ENCODE measurements around the gene PDZD8.
A peak's percentile ranks its signal among the peaks of the same experiment; 100 is the strongest.

The PDZD8 gene

DNA sequence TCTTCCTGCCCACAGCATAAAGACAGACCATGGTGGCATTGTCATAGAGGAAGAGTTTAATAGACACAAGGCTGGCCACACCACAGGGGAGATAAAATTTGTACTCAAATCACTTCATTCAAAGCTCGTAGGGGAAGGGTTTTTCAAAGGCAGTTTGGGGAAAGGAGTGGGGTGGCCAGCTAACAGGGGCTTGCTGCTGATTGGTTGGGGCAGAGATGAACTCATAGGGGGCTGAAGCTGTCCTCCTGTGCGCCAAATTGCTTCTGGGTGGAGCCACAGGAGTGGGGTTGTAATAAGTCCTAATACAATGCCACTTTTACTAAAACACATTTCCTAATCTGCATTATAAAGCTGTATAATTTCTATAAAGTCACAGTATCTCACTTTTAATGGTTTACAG, 22.5 kb downstream of the PDZD8 start:
- DNase-seq (ENCODE audit: insufficient read length, low spot score) (no peak), FAIRE-seq (no peak)

DNA sequence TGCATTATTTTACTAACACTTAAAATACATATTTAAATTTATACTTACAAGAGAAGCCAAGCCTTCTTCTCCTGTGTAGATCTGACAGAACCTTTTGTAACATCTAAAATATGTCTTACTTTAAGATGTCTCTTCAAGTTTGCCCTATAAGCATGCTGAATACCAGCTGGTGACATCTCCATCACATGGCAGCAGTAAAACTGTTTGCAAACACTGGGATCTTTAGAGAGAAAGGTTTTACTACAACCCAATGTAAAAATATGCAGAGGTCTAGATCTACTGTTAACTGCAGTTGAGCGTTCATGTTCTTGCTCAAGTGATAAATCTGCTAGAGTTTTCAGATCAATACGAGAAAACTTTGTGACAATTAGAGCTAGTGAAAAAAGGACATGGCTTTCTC, 23.2 kb downstream of the PDZD8 start:
- FAIRE-seq (no peak), DNase-seq (ENCODE audit: insufficient read length, low spot score) (no peak)

DNA sequence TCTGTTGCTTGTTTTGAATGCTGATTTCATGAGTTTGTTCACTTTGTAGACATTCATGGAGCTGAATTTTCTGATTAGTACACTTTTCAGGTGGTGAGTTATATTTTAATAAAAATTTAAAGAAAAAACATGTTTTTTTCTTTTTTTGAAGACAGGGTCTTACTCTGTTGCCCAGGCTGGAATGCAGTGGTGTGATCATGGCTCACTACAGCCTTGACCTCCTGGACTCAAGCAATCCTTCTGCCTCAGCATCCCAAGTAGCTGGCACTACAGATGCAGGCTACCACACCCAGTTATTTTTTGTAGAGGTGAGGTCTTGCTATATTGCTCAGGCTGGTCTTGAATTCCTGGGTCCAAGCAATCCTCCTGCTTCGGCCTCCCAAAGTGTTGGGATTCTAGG, 23.7 kb downstream of the PDZD8 start:
- FAIRE-seq, result no peak

DNA sequence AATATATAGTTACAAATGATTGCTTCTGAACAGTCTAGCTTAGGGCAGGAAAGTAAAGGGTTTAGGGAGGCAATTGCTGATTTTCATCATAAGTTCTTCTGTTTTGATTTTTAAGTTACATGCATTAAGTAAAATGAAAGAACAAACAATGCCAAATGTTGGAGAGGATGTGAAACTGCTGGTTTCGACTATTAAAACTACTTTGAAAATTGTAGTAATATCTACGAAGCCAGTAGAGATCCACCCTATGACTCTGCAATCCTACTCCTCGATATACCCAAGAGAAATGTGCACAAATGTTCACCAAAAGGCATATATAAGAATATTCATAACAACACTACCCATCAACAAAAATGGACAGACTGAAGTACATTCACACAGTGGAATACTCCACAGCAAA, 24.3 kb downstream of the PDZD8 start:
- DNase-seq (ENCODE audit: insufficient read length, low spot score) (no peak), FAIRE-seq (peak; percentile 84)

More for the DNA sequence above, 23.7 kb downstream of the PDZD8 start:
- no peak for DNase-seq (ENCODE audit: insufficient read length, low spot score)

DNA sequence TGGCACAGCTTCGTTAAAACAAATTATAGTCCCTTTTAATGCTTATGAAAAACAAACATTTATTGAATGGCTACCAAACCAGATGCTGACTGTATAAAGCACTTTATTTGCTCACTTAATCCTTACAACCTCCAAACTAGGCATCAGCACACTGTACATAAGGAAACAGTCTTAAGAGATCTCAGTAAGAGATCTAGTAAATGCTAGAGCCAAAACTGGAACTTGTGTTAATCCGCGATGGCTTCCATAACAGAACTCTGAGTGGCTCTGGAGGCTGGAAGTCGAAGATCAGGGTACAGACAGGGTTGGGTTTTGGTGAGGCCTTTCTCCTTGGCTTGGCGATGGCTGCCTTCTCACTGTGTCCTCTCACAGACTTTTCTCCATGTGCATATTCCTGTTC, 27.0 kb downstream of the PDZD8 start:
- DNase-seq (ENCODE audit: insufficient read length, low spot score), result no peak
- peak; percentile 33 for FAIRE-seq

DNA sequence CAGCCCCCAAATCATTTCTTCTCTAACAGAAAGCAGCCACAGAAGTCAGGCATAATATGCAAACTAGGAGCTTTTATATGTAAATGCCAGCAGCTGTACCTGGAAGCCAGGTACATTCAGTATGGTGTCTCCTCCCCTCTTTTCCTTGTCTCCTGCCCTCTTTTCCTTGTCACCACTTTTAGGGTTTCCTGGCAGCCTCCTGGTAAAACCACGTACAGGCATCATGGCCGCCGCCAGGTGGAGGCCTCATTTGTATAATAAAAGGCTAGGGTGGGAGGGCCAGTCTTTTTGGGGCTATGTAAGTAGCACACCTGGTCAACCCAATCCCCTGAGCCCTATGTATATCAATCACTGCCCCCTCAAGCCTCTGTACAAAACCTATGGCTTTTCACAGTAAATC, 28.7 kb downstream of the PDZD8 start:
- DNase-seq (ENCODE audit: insufficient read length, low spot score), result no peak
- no peak for FAIRE-seq

DNA sequence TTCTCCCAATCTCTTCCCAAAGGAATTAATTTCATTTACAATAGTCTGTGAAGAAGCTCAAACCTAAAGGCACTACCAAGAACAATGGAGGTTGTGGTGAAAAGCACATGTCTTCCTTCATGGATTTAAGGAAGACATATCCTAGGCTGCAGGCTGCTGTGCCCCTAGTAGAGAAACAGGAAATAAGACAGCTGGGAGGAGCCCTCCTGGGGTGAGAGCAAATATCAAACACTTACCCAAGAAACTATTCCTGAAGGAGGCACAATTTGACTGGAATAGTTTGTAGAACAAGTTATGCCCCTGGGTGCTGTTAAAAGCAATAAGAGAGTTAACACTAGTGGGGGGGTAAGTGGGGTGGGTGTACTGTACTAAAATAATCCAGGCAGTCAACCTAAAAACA, 30.1 kb downstream of the PDZD8 start:
- no peak for DNase-seq (ENCODE audit: insufficient read length, low spot score)
- no peak for FAIRE-seq

DNA sequence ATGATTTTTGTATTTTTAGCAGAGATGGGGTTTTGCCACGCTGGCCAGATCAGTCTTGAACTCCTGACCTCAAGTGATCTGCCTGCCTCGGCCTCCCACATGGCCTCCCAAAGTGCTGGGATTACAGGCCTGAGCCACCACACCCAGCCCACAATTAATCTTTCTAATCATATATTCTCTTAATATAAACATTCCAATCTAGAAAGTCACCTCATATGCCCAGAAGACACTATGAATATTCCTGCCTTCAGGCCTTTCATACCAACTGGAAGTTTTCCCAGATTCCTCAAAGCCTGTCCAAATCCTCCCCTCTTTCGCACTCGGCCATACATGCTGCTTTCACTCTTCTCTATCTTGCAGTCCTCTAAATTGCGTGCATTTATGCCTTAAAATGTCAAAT, 32.6 kb downstream of the PDZD8 start:
- DNase-seq (ENCODE audit: insufficient read length, low spot score), result no peak
- FAIRE-seq, result no peak

DNA sequence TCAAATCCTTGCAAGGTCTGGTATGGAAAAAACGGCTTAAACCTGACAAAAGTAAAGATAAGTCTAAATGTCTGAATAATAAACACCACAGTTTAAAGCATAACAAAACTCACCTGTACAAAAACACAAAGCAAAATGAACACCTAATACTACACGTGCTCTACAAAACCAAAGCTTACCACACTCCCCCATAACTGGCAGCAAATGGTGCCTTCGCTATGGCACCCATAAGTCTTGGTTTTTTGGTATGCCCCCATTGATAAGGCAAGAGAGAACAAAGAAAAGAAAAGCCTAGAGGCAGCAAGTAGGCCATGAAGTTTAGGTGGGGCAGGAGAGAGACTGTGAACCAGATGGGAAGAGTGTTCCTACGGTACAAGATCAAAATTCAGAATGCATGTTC, 34.2 kb downstream of the PDZD8 start:
- no peak for DNase-seq (ENCODE audit: insufficient read length, low spot score)
- FAIRE-seq, result no peak

DNA sequence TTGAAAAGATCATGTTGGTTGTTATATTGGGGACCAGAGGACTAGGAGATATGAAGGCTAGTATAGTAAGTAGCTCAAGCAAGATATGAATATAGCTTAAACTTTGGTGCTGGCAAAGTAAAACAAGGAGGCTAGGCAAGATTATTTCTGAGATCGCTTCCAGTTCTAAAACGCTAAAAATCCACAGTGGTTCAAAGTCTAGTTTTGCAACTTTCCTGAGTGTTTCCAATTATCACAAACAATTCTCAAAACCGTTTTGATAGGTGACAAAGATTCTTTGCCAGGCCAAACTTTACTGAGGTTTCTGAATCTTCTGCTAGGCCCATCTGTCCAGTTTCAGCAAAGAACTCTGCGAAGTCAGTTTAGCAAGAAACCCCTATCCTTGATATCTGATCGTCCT, 35.3 kb downstream of the PDZD8 start:
- DNase-seq (ENCODE audit: insufficient read length, low spot score) (no peak), FAIRE-seq (no peak)

DNA sequence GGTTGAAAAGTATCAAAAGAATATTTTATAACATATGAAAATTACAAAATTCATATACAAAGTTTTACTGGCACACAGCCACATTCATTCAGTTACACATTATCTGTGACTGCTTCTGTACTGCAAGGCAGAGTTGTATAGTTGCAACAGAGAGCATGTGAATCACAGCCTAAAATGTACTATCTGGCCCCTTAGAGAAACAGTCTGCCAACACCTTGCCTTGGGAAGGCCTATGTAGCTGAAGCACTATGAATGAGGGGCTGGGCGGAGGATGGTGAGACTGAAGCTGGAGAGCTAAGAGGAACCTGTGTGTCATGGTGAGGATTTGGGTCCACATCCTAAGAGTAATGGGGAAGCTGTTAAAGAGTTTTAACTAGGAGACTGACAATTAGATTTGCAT, 35.7 kb downstream of the PDZD8 start:
- no peak for DNase-seq (ENCODE audit: insufficient read length, low spot score)

DNA sequence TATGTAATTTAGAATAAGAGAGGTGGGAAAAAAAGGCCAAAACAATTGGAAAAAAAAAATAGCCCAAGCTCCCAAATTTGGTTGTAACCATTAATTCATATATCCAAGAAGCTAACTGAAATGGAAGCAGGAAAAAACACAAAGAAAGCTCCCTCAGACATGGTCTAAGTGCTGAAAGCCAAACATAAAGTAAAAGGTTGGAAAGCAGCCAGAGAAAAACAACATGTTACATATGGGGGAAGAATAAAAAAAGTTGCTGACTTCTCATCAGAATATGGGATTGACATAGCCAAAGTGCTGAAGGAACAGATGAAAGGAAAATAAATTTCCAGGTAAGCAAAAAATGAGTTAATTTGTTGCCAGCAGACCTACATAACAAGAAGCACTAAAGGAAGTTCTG, 40.3 kb downstream of the PDZD8 start:
- FAIRE-seq, result no peak

More for the DNA sequence above, 35.7 kb downstream of the PDZD8 start:
- FAIRE-seq, result no peak

DNA sequence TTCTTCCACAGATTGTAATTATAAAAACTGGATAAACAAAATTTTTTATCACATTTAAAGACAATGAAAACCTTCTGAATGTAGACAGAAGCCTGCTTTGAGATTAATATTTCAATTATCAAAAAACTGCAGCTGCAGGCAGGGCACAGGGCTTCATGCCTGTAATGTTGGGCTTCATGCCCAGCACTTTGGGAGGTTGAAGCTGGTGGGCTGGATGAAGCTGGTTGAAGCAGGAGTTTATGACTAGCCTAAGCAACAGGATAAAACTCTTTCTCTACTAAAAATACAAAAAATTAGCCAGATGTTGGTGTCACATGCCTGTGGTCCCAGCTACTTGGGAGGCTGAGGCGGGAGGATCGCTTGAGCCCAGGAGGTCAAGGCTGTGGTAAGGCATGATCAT, 41.2 kb downstream of the PDZD8 start:
- FAIRE-seq (no peak), DNase-seq (ENCODE audit: insufficient read length, low spot score) (no peak)

More for the DNA sequence above, 40.3 kb downstream of the PDZD8 start:
- no peak for DNase-seq (ENCODE audit: insufficient read length, low spot score)

DNA sequence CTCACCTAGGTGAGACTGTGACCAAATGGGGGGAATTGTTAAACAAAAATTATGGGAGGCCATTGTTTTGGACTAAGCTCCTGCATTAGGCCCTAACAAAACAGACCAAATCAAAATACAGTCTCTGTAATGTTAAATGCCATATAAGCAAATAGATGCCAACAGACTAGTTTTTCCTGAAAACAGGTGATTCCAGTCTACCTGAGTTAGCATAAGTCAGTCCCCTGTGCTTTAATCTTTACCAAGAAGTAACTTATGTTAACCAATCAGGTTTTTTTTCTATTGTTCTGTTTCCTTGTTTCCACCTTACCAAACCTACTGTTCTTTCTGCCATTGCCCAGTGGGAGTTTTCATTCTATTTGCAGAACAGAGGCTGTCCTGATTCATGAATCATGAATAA, 48.0 kb downstream of the PDZD8 start:
- no peak for FAIRE-seq
- DNase-seq (ENCODE audit: insufficient read length, low spot score), result no peak

DNA sequence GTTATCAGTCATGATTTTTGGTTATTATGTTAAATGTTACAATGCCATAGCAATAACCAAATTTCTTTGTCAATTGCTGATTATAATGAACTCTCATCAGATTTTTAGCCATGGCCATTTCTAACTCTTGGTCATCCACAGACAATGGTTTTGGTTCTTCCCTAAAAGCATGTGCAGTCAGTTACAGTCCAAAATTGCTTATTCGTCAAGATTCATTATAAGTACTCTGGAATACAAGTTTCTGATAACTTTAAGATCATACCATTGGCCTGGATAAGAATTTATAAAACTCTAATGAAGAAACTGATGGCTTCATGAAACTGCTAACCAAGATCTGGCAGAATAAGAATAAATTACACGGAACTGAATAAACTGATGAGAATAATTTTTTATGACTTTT, 50.9 kb downstream of the PDZD8 start:
- FAIRE-seq (no peak), DNase-seq (ENCODE audit: insufficient read length, low spot score) (no peak)

DNA sequence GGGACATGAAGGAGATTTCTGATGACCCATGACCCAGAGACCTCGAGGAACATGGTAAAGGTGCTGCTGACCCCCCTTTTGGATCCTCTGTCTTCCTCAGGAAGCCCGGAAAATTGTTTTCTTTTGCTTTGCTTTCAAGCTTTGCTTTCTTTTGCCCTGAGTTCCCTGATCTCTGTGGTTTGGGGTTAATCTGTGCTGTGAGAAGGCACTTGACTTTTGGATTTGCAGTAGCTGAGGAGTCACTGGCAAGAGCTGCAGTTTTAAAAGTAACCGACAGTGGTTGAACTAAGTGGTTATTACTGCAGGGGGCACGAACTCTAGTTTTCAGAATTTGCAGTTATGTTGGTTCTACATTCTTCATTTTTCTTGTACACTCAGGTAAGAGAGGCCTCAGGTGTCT, 53.0 kb downstream of the PDZD8 start:
- DNase-seq (ENCODE audit: insufficient read length, low spot score), result no peak
- peak; percentile 55 for FAIRE-seq

DNA sequence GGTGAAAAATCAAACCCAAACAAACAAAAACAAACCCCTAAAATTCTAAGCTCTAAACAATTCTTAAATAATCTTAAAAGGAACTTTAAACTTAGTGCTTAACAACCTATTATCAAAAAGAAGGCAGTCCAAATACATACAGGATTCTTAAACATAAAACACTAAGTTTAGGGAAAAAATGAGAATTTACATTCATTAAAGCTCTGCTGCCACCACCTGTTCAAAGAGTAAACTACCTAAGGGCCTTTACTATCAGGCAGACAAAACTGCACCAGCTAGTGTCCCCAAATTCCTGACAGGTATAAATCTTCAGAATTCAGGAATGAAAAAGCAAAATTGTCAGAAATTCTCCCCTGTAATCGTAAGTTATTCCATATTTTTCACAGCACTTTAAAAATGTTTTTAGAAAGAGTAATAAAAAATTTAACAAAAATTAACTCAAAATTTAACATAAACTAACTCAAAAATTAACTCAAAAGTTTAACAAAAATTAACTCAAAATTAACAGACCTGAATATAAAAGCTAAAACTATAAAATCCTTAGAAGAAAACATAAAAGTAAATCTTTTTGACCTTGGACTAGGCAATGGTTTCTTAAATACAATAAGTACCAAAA, 55.1 kb downstream of the PDZD8 start:
- DNase-seq (ENCODE audit: insufficient read length, low spot score) (no peak), FAIRE-seq (peak; percentile 71)

DNA sequence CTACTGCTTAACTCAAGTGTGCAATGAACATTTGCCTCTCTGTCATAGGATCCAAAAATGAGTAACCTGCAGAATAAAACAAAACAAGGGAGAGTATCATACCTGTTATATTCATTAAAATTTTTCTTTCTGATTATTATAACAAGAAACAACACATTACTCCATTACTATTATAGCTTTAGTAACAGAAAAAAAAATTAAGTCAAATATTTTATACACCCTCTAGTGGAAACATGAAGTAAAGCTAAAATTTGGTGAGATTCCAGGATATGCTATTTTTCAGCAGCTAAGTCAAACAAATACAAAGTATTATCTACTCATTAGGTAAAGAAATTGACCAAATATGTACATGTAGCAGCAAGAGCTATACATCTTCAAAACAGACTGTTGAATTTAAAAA, 56.3 kb downstream of the PDZD8 start:
- no peak for DNase-seq (ENCODE audit: insufficient read length, low spot score)
- FAIRE-seq, result no peak

DNA sequence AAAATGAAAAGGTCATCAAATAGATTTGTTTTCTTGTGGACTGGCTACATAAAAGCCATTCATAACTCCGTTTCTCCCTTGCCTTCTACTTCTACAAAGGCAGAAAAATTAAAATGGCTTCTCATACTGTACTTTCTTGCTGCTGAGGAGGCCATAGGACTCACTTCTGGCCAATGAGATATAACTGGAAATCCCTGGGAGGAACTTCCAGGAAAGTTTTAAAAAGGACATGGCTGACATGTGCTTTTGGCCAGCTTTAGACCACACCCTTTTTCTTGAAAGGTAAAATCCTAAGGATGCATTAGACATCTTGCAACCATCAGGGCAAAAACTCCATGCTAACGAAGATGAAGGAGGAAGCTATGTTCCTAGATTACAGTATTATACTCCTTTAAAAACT, 58.5 kb downstream of the PDZD8 start:
- FAIRE-seq (peak; percentile 23), DNase-seq (ENCODE audit: insufficient read length, low spot score) (no peak)

DNA sequence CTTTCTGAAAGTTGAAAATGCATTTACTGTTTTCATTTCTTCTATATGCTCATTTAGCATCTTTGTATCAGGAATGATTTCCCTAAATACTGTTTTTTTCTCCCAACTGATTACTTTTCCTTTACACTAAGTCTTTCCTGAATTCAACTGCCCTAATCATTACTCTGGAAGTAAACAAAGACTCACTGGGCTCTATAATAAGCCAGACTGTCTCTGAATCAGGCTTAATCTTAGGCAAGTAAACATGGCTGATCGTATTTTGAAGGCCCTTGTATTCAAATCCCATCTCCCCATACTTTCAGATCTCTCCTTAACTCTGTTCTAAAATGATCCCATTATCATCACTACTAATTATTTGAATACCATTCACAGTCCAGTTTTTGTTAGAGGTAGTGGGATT, 61.6 kb downstream of the PDZD8 start:
- FAIRE-seq, result no peak
- DNase-seq (ENCODE audit: insufficient read length, low spot score), result no peak

DNA sequence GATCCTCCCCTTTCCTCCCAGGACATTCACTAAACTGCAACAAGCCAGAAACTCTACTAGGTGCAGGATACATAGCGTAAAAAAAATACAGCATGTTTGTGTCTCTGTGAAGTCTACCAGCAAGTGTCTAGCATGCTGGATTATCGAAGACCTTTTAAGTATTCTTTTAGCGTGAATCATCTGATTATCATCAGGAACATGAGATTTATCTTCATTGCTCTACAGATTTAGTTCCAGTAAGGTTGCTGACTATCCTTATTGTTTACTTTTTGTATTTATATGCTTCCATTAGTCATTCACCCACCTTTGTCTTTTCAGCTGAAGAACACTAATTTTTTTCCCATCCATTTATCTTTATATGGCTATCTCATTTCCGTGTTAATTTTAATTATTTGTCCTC, 62.8 kb downstream of the PDZD8 start:
- DNase-seq (ENCODE audit: insufficient read length, low spot score) (no peak), FAIRE-seq (peak; percentile 33)

DNA sequence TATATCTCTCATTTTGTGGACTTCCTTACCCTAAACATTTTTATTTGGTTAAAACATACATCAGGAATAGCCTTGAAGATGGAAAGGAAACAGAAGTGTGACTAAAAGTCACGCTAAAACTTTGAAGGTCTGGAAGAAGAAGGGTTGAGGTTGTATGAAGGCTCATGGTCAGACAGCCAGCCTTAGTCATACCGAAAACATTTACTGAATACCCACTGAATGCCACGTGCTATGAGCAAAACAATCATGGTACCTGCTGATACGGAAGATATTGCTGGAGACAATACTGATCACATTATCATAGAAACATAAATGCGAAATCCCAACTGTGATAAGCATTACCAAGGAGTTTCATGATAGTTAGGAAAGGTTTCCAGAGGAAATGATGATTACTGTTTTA, 64.0 kb downstream of the PDZD8 start:
- no peak for DNase-seq (ENCODE audit: insufficient read length, low spot score)
- no peak for FAIRE-seq

DNA sequence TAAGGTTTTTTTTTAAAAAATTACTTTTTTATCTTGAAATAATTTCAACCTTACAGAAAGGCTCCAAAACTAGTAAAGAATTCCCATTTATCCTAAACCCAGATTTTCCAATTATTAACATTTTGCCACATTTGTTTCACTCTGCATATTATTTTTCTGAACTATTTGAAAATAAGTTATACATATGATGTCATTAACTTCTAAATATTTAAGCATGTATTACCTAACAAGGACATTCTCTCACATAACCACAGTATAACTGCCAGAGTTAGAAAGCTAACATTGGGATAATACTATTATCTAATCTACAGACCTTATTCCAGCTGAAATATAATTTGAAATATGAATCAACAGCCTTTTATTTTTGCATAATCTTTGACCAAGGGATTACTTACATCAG, 68.6 kb downstream of the PDZD8 start:
- FAIRE-seq (peak; percentile 14), DNase-seq (ENCODE audit: insufficient read length, low spot score) (no peak)

All from GM19239 (cell line).